GM12878 (cell line): ENCODE data around the gene RNF181. TPM values are rescaled to one million over a fixed set of nuclear protein-coding genes. Genes with fewer than 3 reads are reported as not detected.

Experiments
- ATAC-seq: fragments of 200-7000 bp; cut with Tn5 transposase; 3 replicates; pipeline ENCODE4 v1.9.1; 2020; ENCODE audit warnings: mild to moderate bottlenecking, moderate library complexity
- BruUV-seq: library from RNA; stranded (reverse); fragments of 400-500 nt; replicated peaks from 2 replicates; lab custom pipeline; 2021; lab: Mats Ljungman, UMichigan
- CTCF ChIA-PET: fragments of 300-600 bp; sonication (Branson Sonifier 250); formaldehyde crosslinking; extraction: SDS; loops from one replicate; lab custom pipeline; 2021; ENCODE audit warnings: inconsistent platforms; lab: Yijun Ruan, JAX
- POLR2A ChIA-PET: fragments of 350-600 bp; formaldehyde crosslinking; extraction: SDS; loops from one replicate; lab custom pipeline; 2021; ENCODE audit warnings: inconsistent platforms; lab: Charles Lee
- RAD21 ChIA-PET: fragments of 300-600 bp; sonication (Branson Sonifier 250); formaldehyde crosslinking; loops from one replicate; lab custom pipeline; 2023; ENCODE audit warnings: antibody characterized with exemption; ENCODE audit not compliant: unreplicated experiment; lab: Charles Lee
- SMC1A ChIA-PET: fragments of 300-600 bp; sonication (Branson Sonifier 250); formaldehyde crosslinking; loops from one replicate; lab custom pipeline; 2023; ENCODE audit not compliant: unreplicated experiment, uncharacterized antibody; lab: Charles Lee
- DNase-seq: peaks from one replicate; pipeline ENCODE4 v3.0.0-alpha.2; 2011; ENCODE audit warnings: low read depth, low spot score
- FAIRE-seq: peaks from 3 replicates; lab custom pipeline; 2011; peaks lifted over from hg19 to GRCh38; lab: Jason Lieb, UNC
- H2AFZ ChIP-seq: 2 replicates; pipeline ENCODE4 v1.6.0; 2011; ENCODE audit warnings: low read depth, low read length, control low read depth; ENCODE audit not compliant: control insufficient read depth
- H3K27ac ChIP-seq: 2 replicates; pipeline ENCODE4 v1.5.1; 2011; ENCODE audit warnings: control low read depth; ENCODE audit not compliant: control insufficient read depth, insufficient read depth
- H3K27me3 ChIP-seq, 2 experiments: replicated peaks in 1 of 2; 2 replicates each; pipeline versions ENCODE4 v1.6.0 to v1.6.1; 2011; ENCODE audit warnings: low read length in 1 of 2; ENCODE audit not compliant: control insufficient read depth in 2 of 2, insufficient read depth in 2 of 2
- H3K36me3 ChIP-seq, 2 experiments: 2 replicates each; pipeline ENCODE4 v1.5.1; 2011; ENCODE audit warnings: low read length in 1 of 2; ENCODE audit not compliant: control insufficient read depth in 2 of 2, insufficient read depth in 2 of 2
- H3K4me1 ChIP-seq: 2 replicates; pipeline ENCODE4 v1.6.1; 2011; ENCODE audit warnings: mild to moderate bottlenecking, low read length, moderate library complexity, mixed read lengths; ENCODE audit not compliant: control insufficient read depth, insufficient read depth
- H3K4me2 ChIP-seq: 2 replicates; pipeline ENCODE4 v1.6.0; 2011; ENCODE audit warnings: control low read depth; ENCODE audit not compliant: control insufficient read depth, insufficient read depth
- H3K4me3 ChIP-seq: fragments of 200-600 bp; sonication (generic); 2 replicates; pipeline ENCODE4 v1.5.1; 2016
- H3K79me2 ChIP-seq: 2 replicates; pipeline ENCODE4 v1.6.0; 2011; ENCODE audit warnings: low read length; ENCODE audit not compliant: control insufficient read depth, insufficient read depth
- H3K9ac ChIP-seq: 2 replicates; pipeline ENCODE4 v1.8.0; 2011; ENCODE audit warnings: low read length, control low read depth, mixed read lengths; ENCODE audit not compliant: control insufficient read depth, insufficient read depth
- H3K9me3 ChIP-seq: replicated peaks from 3 replicates; pipeline ENCODE4 v1.5.1; 2011; ENCODE audit warnings: mild to moderate bottlenecking, low read length; ENCODE audit not compliant: control insufficient read depth, insufficient read depth
- H4K20me1 ChIP-seq: 2 replicates; pipeline ENCODE4 v1.6.0; 2011; ENCODE audit not compliant: control insufficient read depth, insufficient read depth
- BHLHE40 ChIP-seq, 2 experiments: fragments of 450-650 bp in 1 of 2; IDR thresholded peaks; 2 replicates each; pipeline ENCODE4 v1.6.1; 2011 to 2017; ENCODE audit warnings: low read depth in 2 of 2, borderline replicate concordance in 1 of 2, improper control_type of control experiment in 1 of 2, low read length in 1 of 2, mild to moderate bottlenecking in 1 of 2
- CBFB ChIP-seq: IDR thresholded peaks from 2 replicates; pipeline ENCODE4 v1.6.1; 2016; ENCODE audit warnings: antibody characterized with exemption, low read depth
- CHD2 ChIP-seq: IDR thresholded peaks from 2 replicates; pipeline ENCODE4 v1.6.1; 2011; ENCODE audit warnings: low read depth, low read length, improper control_type of control experiment, borderline replicate concordance
- HDAC2 ChIP-seq: fragments of 200-600 bp; sonication (generic); IDR thresholded peaks from 2 replicates; pipeline ENCODE4 v1.6.1; 2017
- IKZF1 ChIP-seq: fragments of 450-650 bp; conservative IDR thresholded peaks from 2 replicates; pipeline ENCODE4 v1.6.1; 2017; ENCODE audit warnings: antibody characterized with exemption, mild to moderate bottlenecking
- MYB ChIP-seq: fragments of 150-350 bp; IDR thresholded peaks from 2 replicates; pipeline ENCODE4 v1.6.1; 2014; ENCODE audit warnings: mild to moderate bottlenecking, low read depth, low read length, borderline replicate concordance
- PML ChIP-seq: IDR thresholded peaks from 2 replicates; pipeline ENCODE4 v1.6.1; 2012; ENCODE audit warnings: low read length, inconsistent platforms
- RUNX3 ChIP-seq: IDR thresholded peaks from 2 replicates; pipeline ENCODE4 v1.6.1; 2012; ENCODE audit warnings: low read length, inconsistent platforms
- SREBF2 ChIP-seq: IDR thresholded peaks from 2 replicates; pipeline ENCODE4 v1.6.1; 2012; ENCODE audit warnings: mild to moderate bottlenecking, low read length
- TAF1 ChIP-seq: IDR thresholded peaks from 2 replicates; pipeline ENCODE4 v1.6.1; 2011; ENCODE audit warnings: mild to moderate bottlenecking, low read depth, low read length, borderline replicate concordance
- ZNF384 ChIP-seq: IDR thresholded peaks from 2 replicates; pipeline ENCODE4 v1.6.1; 2012; ENCODE audit warnings: low read depth, mild to moderate bottlenecking, low read length, improper control_type of control experiment, borderline replicate concordance
- WGBS: methylation state at CpG from one replicate; pipeline ENCODE4 v1.1.6; 2016; ENCODE audit warnings: low lambda C conversion rate; ENCODE audit not compliant: insufficient replicate concordance, insufficient coverage; ENCODE audit errors: missing lambda C conversion rate; 5-methylcytosine and 5-hydroxymethylcytosine counted together
- in situ Hi-C: fragments of 300-500 bp; cut with MboI; formaldehyde crosslinking; loops from 9 replicates; pipeline ENCODE4 v1.14.3; 2018; ENCODE audit warnings: mixed read lengths
- intact Hi-C: fragments of 100-400 bp; cut with micrococcal nuclease; formaldehyde crosslinking; loops from one replicate; pipeline ENCODE4 v1.14.2; 2022; ENCODE audit not compliant: unreplicated experiment
- polyA plus RNA-seq, 11 experiments: library from polyadenylated mRNA; depleted of rRNA in 4 of 11; unstranded in 6 of 11; stranded (reverse) in 5 of 11; fragments of >200 nt; fragmentation: Nextera tagmentation in 4 of 11; fragmentation: Illumina TruSeq in 1 of 11; extraction: Ambion mirVana in 4 of 11; extraction: Trizol in 1 of 11; gene quantifications; 1 replicate in 1 of 11; 2 replicates in 10 of 11; pipeline versions ENCODE4 v1.2.1 to v1.2.3, GENCODE V29; 2011 to 2016; ENCODE audit warnings: inconsistent platforms in 2 of 11, missing spikeins in 2 of 11, low read depth in 1 of 11
- total RNA-seq, 4 experiments: library from RNA; depleted of rRNA in 3 of 4; stranded (reverse); fragments of >200 nt in 3 of 4; fragmentation: Illumina TruSeq in 1 of 4; extraction: Trizol in 1 of 4; gene quantifications; 2 replicates each; pipeline versions ENCODE4 v1.2.1 to v1.2.3, GENCODE V29; 2013 to 2021
- TF ChIP-seq, protein P1 (sequence below): fragments of 450-650 bp; IDR thresholded peaks from 2 replicates; pipeline ENCODE4 v1.6.1; 2017; ENCODE audit warnings: borderline replicate concordance
- TF ChIP-seq, protein P2 (sequence below): fragments of 150-350 bp; IDR thresholded peaks from 2 replicates; pipeline ENCODE4 v1.6.1; 2016; ENCODE audit warnings: low read depth, low read length
- TF ChIP-seq, protein P3 (sequence below): fragments of 450-650 bp; IDR thresholded peaks from 2 replicates; pipeline ENCODE4 v1.6.1; 2017; ENCODE audit warnings: mild to moderate bottlenecking, moderate library complexity

RNF181 gene
- total and polyA plus RNA-seq, 10 of the 15 experiments (the other 5 are each of a cell fraction or from before 2014, with no cell fraction given) = 101 to 409 (median 213) TPM

DNA sequence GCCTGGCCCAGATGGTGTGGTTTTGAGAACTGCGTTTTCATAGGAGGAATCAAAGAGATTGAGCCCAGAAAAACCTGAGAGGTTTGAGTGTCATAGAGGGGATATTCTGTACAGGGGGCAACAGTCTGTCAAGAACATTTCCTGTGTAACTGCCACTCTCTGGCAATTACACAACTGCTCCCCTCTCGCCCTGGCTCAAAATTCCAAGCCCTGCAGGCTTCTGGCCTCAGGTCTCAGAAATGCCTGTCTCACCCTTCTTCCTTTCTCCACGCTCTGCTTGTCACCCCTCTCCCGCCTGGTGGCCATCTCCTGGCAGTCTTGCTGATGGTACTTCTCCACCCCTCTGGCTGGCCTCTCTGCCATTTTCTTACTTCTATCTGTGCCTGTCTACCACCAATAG lies 7.3 kb upstream of the RNF181 start:
- Histone ChIP-seq H3K4me2 (no peak overlapping the region), H3K4me3 (no peak overlapping the region), H3K9me3 (no peaks in the 10 kb centered on the region), H2AFZ (no peak overlapping the region), H3K9ac (no peak overlapping the region), H3K36me3 (no peaks in the 10 kb centered on the region), H3K27me3 (no peaks in the 10 kb centered on the region), H3K27ac (no peak overlapping the region), H3K4me1 (peaks cover 20% of the 10 kb centered on the region), H4K20me1 (no peaks in the 10 kb centered on the region), H3K79me2 (no peaks in the 10 kb centered on the region; the same call in 1 of the 2 replicates)
- POLR2A ChIA-PET = no interaction called here
- FAIRE-seq = no peak
- SMC1A ChIA-PET = interaction anchor here (1.2 kb wide), 1 partner anchor 10 kb away, joined by 5 read pairs; no protein-coding TSS in a partner anchor
- in situ Hi-C loops = no loop called here
- no peak for ATAC-seq
- no TSS peak for BruUV-seq
- 68% methylated on average over 4 of the region's 4 CpGs for WGBS
- CTCF ChIA-PET = interaction anchor here (0.9 kb wide), 1 partner anchor 9 kb away, joined by 3 read pairs; no protein-coding TSS in a partner anchor
- intact Hi-C loops = no loop called here
- no peak for DNase-seq
- RAD21 ChIA-PET = no interaction called here
- TF ChIP-seq CBFB (no peak), TAF1 (no peak), CHD2 (no peak), BHLHE40 (IDR thresholded peaks at IDR 0.05; ENCODE audit: borderline replicate concordance in 1 of 2, low read depth in 2 of 2, low read length in 1 of 2) (no peak), IKZF1 (no peak), PML (no peak), MYB (no peak), HDAC2 (no peak), RUNX3 (no peak), SREBF2 (no peak), ZNF384 (no peak)
- TF ChIP-seq, protein P1, sequence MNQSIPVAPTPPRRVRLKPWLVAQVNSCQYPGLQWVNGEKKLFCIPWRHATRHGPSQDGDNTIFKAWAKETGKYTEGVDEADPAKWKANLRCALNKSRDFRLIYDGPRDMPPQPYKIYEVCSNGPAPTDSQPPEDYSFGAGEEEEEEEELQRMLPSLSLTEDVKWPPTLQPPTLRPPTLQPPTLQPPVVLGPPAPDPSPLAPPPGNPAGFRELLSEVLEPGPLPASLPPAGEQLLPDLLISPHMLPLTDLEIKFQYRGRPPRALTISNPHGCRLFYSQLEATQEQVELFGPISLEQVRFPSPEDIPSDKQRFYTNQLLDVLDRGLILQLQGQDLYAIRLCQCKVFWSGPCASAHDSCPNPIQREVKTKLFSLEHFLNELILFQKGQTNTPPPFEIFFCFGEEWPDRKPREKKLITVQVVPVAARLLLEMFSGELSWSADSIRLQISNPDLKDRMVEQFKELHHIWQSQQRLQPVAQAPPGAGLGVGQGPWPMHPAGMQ = no peak
- TF ChIP-seq, protein P2, sequence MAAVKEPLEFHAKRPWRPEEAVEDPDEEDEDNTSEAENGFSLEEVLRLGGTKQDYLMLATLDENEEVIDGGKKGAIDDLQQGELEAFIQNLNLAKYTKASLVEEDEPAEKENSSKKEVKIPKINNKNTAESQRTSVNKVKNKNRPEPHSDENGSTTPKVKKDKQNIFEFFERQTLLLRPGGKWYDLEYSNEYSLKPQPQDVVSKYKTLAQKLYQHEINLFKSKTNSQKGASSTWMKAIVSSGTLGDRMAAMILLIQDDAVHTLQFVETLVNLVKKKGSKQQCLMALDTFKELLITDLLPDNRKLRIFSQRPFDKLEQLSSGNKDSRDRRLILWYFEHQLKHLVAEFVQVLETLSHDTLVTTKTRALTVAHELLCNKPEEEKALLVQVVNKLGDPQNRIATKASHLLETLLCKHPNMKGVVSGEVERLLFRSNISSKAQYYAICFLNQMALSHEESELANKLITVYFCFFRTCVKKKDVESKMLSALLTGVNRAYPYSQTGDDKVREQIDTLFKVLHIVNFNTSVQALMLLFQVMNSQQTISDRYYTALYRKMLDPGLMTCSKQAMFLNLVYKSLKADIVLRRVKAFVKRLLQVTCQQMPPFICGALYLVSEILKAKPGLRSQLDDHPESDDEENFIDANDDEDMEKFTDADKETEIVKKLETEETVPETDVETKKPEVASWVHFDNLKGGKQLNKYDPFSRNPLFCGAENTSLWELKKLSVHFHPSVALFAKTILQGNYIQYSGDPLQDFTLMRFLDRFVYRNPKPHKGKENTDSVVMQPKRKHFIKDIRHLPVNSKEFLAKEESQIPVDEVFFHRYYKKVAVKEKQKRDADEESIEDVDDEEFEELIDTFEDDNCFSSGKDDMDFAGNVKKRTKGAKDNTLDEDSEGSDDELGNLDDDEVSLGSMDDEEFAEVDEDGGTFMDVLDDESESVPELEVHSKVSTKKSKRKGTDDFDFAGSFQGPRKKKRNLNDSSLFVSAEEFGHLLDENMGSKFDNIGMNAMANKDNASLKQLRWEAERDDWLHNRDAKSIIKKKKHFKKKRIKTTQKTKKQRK = no peak
- TF ChIP-seq, protein P3, sequence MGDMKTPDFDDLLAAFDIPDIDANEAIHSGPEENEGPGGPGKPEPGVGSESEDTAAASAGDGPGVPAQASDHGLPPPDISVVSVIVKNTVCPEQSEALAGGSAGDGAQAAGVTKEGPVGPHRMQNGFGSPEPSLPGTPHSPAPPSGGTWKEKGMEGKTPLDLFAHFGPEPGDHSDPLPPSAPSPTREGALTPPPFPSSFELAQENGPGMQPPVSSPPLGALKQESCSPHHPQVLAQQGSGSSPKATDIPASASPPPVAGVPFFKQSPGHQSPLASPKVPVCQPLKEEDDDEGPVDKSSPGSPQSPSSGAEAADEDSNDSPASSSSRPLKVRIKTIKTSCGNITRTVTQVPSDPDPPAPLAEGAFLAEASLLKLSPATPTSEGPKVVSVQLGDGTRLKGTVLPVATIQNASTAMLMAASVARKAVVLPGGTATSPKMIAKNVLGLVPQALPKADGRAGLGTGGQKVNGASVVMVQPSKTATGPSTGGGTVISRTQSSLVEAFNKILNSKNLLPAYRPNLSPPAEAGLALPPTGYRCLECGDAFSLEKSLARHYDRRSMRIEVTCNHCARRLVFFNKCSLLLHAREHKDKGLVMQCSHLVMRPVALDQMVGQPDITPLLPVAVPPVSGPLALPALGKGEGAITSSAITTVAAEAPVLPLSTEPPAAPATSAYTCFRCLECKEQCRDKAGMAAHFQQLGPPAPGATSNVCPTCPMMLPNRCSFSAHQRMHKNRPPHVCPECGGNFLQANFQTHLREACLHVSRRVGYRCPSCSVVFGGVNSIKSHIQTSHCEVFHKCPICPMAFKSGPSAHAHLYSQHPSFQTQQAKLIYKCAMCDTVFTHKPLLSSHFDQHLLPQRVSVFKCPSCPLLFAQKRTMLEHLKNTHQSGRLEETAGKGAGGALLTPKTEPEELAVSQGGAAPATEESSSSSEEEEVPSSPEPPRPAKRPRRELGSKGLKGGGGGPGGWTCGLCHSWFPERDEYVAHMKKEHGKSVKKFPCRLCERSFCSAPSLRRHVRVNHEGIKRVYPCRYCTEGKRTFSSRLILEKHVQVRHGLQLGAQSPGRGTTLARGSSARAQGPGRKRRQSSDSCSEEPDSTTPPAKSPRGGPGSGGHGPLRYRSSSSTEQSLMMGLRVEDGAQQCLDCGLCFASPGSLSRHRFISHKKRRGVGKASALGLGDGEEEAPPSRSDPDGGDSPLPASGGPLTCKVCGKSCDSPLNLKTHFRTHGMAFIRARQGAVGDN = no peak
